Body of pancreas (tissue), 4 donors: ENCODE measurements around the gene UFD1. TPM values are rescaled to one million over a fixed set of nuclear protein-coding genes. Genes with fewer than 3 reads are reported as not detected.

Source experiments
- ATAC-seq: fragments of 150-250 bp; one replicate; pipeline ENCODE4 v1.9.1; 2016
- DNase-seq, 4 donors: peaks; one replicate each; pipeline ENCODE4 v3.0.0-alpha.2; 2019
- H3K27ac ChIP-seq, 4 donors: fragments of 200-600 bp; sonication (generic); 1 replicate in 3 of 4; 2 replicates in 1 of 4; pipeline versions ENCODE4 v1.5.1 to v1.6.1; 2016 to 2019; ENCODE audit warnings: mild to moderate bottlenecking in 1 of 4, mixed read lengths in 1 of 4, moderate library complexity in 1 of 4
- H3K27me3 ChIP-seq, 2 donors: fragments of 200-600 bp; sonication (generic); one replicate each; pipeline ENCODE4 v1.6.0; 2016; ENCODE audit warnings: mild to moderate bottlenecking in 1 of 2
- H3K36me3 ChIP-seq, 2 donors: fragments of 200-600 bp; sonication (generic); replicated peaks in 1 of 2; 2 replicates each; pipeline ENCODE4 v1.5.1; 2016; ENCODE audit warnings: low read depth in 2 of 2; ENCODE audit not compliant: insufficient read depth in 1 of 2
- H3K4me1 ChIP-seq: fragments of 200-600 bp; sonication (generic); one replicate; pipeline ENCODE4 v1.6.0; 2016
- H3K4me3 ChIP-seq, 2 donors: fragments of 200-600 bp; sonication (generic); 1 replicate in 1 of 2; 2 replicates in 1 of 2; pipeline ENCODE4 v1.5.1; 2016 to 2019
- H3K9me3 ChIP-seq, 3 donors: fragments of 200-600 bp; sonication (generic); 1 replicate in 2 of 3; 2 replicates in 1 of 3; pipeline ENCODE4 v1.5.1; 2016
- CTCF ChIP-seq, 7 experiments: fragments of 450-650 bp in 4 of 7; fragments of 200-600 bp in 3 of 7; sonication (generic) in 3 of 7; IDR thresholded peaks; one replicate each; pipeline ENCODE4 v1.5.1; 2016 to 2019; ENCODE audit warnings: antibody characterized with exemption in 7 of 7
- POLR2A ChIP-seq, 3 donors: fragments of 450-650 bp; IDR thresholded peaks; one replicate each; pipeline ENCODE4 v1.6.1; 2016; ENCODE audit warnings: antibody characterized with exemption in 3 of 3, mild to moderate bottlenecking in 2 of 3
- WGBS, 2 donors: methylation state at CpG; one replicate each; pipeline ENCODE4 v1.1.5; 2017; 5-methylcytosine and 5-hydroxymethylcytosine counted together
- intact Hi-C: fragments of 100-400 bp; cut with DNase I; formaldehyde crosslinking; loops from one replicate; pipeline ENCODE4 v1.15.1; 2023
- total RNA-seq, 2 donors: library from RNA; depleted of rRNA; stranded (reverse); fragments of >200 nt; gene quantifications; one replicate each; pipeline ENCODE4 v1.1.0, GENCODE V29; 2016

UFD1 gene
- total RNA-seq, 2 donors from 2014 or later = 13.2 to 27.2 TPM

- TF ChIP-seq POLR2A (IDR thresholded peaks at IDR 0.05) (no peak), CTCF (IDR thresholded peaks at IDR 0.05) (no peak)
- Histone ChIP-seq H3K27me3 (no peaks in the 10 kb centered on the region), H3K27ac (no peak overlapping the region), H3K4me3 (no peak overlapping the region), H3K36me3 (peaks cover 0 to 41% of the 10 kb centered on the region in 2 donors), H3K4me1 (no peaks in the 10 kb centered on the region), H3K9me3 (no peaks in the 10 kb centered on the region)
- ATAC-seq = no peak
- intact Hi-C loops = no loop called here
- no peak for DNase-seq
- 83 to 87% methylated on average over 13 of the region's 14 CpGs for WGBS, 2 donors
These were observed 12.8 kb downstream of the UFD1 start for GRCh38 chr22:19466126-19466716.

- Histone ChIP-seq H3K27ac (no peak overlapping the region), H3K36me3 (peaks cover 0 to 32% of the 10 kb centered on the region in 2 donors), H3K4me1 (no peaks in the 10 kb centered on the region), H3K27me3 (no peaks in the 10 kb centered on the region), H3K4me3 (no peak overlapping the region), H3K9me3 (no peaks in the 10 kb centered on the region)
- no peak for DNase-seq
- TF ChIP-seq CTCF (IDR thresholded peaks at IDR 0.05) (no peak), POLR2A (IDR thresholded peaks at IDR 0.05) (no peak)
- WGBS, 2 donors = 68 to 78% methylated on average over 4 of the region's 4 CpGs
- no peak for ATAC-seq
- intact Hi-C loops = no loop called here
These were observed 14.0 kb downstream of the UFD1 start for GRCh38 chr22:19464975-19465374.

GRCh38 chr22:19464546-19464945 lies 14.4 kb downstream of the UFD1 start:
- TF ChIP-seq POLR2A (IDR thresholded peaks at IDR 0.05) (no peak), CTCF (IDR thresholded peaks at IDR 0.05) (no peak)
- H3K27ac ChIP-seq = no peak overlapping the region
- no peaks in the 10 kb centered on the region for H3K9me3 ChIP-seq
- WGBS, 2 donors = 50 to 94% methylated on average over 1 of the region's 1 CpG
- no peaks in the 10 kb centered on the region for H3K4me1 ChIP-seq
- DNase-seq (no peak), ATAC-seq (no peak)
- peaks cover 0 to 31% of the 10 kb centered on the region in 2 donors for H3K36me3 ChIP-seq
- no peak overlapping the region for H3K4me3 ChIP-seq
- no peaks in the 10 kb centered on the region for H3K27me3 ChIP-seq
- intact Hi-C loops = no loop called here

GRCh38 chr22:19463491-19464469 lies 15.2 kb downstream of the UFD1 start:
- peak in 2 of 4 donors; percentile 18 to 21 for DNase-seq
- intact Hi-C loops = no loop called here
- ATAC-seq = no peak
- H3K4me3 ChIP-seq = no peak overlapping the region
- H3K36me3 ChIP-seq = peaks cover 0 to 24% of the 10 kb centered on the region in 2 donors
- 73% methylated on average over 6 to 7 of the region's 7 CpGs for WGBS, 2 donors
- no peaks in the 10 kb centered on the region for H3K4me1 ChIP-seq
- H3K27ac ChIP-seq = no peak overlapping the region
- no peak for TF ChIP-seq POLR2A (IDR thresholded peaks at IDR 0.05)
- no peak for TF ChIP-seq CTCF (IDR thresholded peaks at IDR 0.05)
- H3K9me3 ChIP-seq = no peaks in the 10 kb centered on the region
- no peaks in the 10 kb centered on the region for H3K27me3 ChIP-seq
